Testis (tissue), 2 donors: Measurements from ENCODE around the gene OSTN.

Source experiments
- POLR2A ChIP-seq: fragments of 450-650 bp; IDR thresholded peaks from one replicate; pipeline ENCODE4 v1.6.1; 2017; ENCODE audit warnings: antibody characterized with exemption, mild to moderate bottlenecking, moderate library complexity
- TF ChIP-seq, protein P1 (sequence below), 3 experiments: fragments of 450-650 bp in 2 of 3; fragments of 200-600 bp in 1 of 3; sonication (generic) in 1 of 3; IDR thresholded peaks; one replicate each; pipeline ENCODE4 v1.5.1; 2016 to 2019; ENCODE audit warnings: antibody characterized with exemption in 3 of 3, mild to moderate bottlenecking in 2 of 3, moderate library complexity in 1 of 3

DNA sequence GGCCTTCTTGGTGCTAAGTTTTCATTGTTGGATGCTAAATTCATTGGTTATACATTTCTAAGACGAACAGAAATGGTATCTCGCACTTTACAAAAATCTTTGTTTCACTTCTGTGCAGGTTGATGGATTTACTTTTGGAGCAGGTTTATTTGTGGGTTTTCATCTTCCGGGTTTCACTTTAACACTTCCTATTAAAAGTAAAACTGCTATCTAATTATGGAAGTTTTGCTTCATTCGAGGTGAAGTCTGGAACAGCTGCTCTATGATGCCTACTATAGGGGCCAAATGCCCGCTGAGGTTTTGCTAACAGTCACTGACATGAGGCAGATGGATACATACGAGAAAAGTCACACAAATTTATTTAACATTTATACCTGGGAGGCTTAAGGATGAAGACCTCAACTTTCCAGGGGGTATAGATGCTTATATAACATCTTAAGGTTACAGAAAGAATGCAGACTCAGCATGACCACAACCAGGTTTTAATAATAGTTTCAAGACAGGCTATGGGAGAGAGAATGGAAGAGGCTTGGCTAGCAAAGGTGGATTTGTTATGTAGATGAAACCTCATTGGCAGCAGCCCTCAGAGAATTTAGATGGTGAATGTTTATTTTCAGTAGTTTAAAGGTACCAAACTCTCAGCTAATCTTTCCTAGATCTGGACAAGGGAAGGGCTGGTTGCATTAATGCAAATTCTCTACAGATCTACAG is 54.2 kb downstream of the OSTN start:
- TF ChIP-seq, protein P1, sequence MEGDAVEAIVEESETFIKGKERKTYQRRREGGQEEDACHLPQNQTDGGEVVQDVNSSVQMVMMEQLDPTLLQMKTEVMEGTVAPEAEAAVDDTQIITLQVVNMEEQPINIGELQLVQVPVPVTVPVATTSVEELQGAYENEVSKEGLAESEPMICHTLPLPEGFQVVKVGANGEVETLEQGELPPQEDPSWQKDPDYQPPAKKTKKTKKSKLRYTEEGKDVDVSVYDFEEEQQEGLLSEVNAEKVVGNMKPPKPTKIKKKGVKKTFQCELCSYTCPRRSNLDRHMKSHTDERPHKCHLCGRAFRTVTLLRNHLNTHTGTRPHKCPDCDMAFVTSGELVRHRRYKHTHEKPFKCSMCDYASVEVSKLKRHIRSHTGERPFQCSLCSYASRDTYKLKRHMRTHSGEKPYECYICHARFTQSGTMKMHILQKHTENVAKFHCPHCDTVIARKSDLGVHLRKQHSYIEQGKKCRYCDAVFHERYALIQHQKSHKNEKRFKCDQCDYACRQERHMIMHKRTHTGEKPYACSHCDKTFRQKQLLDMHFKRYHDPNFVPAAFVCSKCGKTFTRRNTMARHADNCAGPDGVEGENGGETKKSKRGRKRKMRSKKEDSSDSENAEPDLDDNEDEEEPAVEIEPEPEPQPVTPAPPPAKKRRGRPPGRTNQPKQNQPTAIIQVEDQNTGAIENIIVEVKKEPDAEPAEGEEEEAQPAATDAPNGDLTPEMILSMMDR (IDR thresholded peaks at IDR 0.05), result no peak
- TF ChIP-seq POLR2A, result no peak
